ENCODE measurements around the gene CALU.

Gene CALU

GRCh38 chr7:128703609-128704241 lies 35.4 kb upstream of the CALU start:
- no peak overlapping the region for H3K4me3 ChIP-seq (ENCODE audit: low read depth in 1 of 5, low read length in 5 of 5)
- peaks cover 0 to 5% (median 3%) of the 10 kb centered on the region in 5 donors for H3K4me1 ChIP-seq (ENCODE audit: control insufficient read depth in 5 of 5, insufficient read depth in 5 of 5, low read length in 5 of 5)
- H3K27ac ChIP-seq (ENCODE audit: low read depth, low read length): no peak overlapping the region
- peaks cover 0 to 13% (median 2%) of the 10 kb centered on the region in 5 donors for H3K27me3 ChIP-seq (ENCODE audit: control insufficient read depth in 5 of 5, insufficient read depth in 4 of 5, low read length in 5 of 5)
- H3K9me3 ChIP-seq (ENCODE audit: control insufficient read depth in 5 of 5, low read length in 5 of 5): no peaks in the 10 kb centered on the region
- no peak overlapping the region for H3K9ac ChIP-seq (ENCODE audit: low read length in 5 of 5)
- H3K36me3 ChIP-seq (ENCODE audit: control insufficient read depth in 5 of 5, insufficient read depth in 5 of 5, low read length in 5 of 5): no peaks in the 10 kb centered on the region

- no peak overlapping the region for H3K9ac ChIP-seq (ENCODE audit: low read length in 5 of 5)
- H3K4me1 ChIP-seq (ENCODE audit: control insufficient read depth in 5 of 5, insufficient read depth in 5 of 5, low read length in 5 of 5): peaks cover 0 to 9% (median 3%) of the 10 kb centered on the region in 5 donors
- no peak overlapping the region for H3K4me3 ChIP-seq (ENCODE audit: low read depth in 1 of 5, low read length in 5 of 5)
- no peaks in the 10 kb centered on the region for H3K9me3 ChIP-seq (ENCODE audit: control insufficient read depth in 5 of 5, low read length in 5 of 5)
- H3K36me3 ChIP-seq (ENCODE audit: control insufficient read depth in 5 of 5, insufficient read depth in 5 of 5, low read length in 5 of 5): no peaks in the 10 kb centered on the region
- peaks cover 0 to 1% (median 0%) of the 10 kb centered on the region in 5 donors for H3K27me3 ChIP-seq (ENCODE audit: control insufficient read depth in 5 of 5, insufficient read depth in 4 of 5, low read length in 5 of 5)
- H3K27ac ChIP-seq (ENCODE audit: low read depth, low read length): no peak overlapping the region
Measured at GRCh38 chr7:128705891-128706333, 33.2 kb upstream of the CALU start.

- Histone ChIP-seq H3K4me1 (ENCODE audit: control insufficient read depth in 5 of 5, insufficient read depth in 5 of 5, low read length in 5 of 5) (peaks cover 0 to 9% (median 3%) of the 10 kb centered on the region in 5 donors), H3K4me3 (ENCODE audit: low read depth in 1 of 5, low read length in 5 of 5) (no peak overlapping the region), H3K9ac (ENCODE audit: low read length in 5 of 5) (no peak overlapping the region)
Measured at GRCh38 chr7:128707752-128708151, 31.4 kb upstream of the CALU start.

GRCh38 chr7:128708235-128708634 lies 30.9 kb upstream of the CALU start:
- Histone ChIP-seq H3K4me3 (ENCODE audit: low read depth in 1 of 5, low read length in 5 of 5) (no peak overlapping the region), H3K27me3 (ENCODE audit: control insufficient read depth in 5 of 5, insufficient read depth in 4 of 5, low read length in 5 of 5) (no peaks in the 10 kb centered on the region), H3K27ac (ENCODE audit: low read depth, low read length) (no peak overlapping the region), H3K9me3 (ENCODE audit: control insufficient read depth in 5 of 5, low read length in 5 of 5) (peaks cover 0 to 3% (median 0%) of the 10 kb centered on the region in 5 donors), H3K4me1 (ENCODE audit: control insufficient read depth in 5 of 5, insufficient read depth in 5 of 5, low read length in 5 of 5) (peaks cover 0 to 9% (median 3%) of the 10 kb centered on the region in 5 donors), H3K36me3 (ENCODE audit: control insufficient read depth in 5 of 5, insufficient read depth in 5 of 5, low read length in 5 of 5) (no peaks in the 10 kb centered on the region), H3K9ac (ENCODE audit: low read length in 5 of 5) (no peak overlapping the region)

More at GRCh38 chr7:128707752-128708151, 31.4 kb upstream of the CALU start:
- H3K9me3 ChIP-seq (ENCODE audit: control insufficient read depth in 5 of 5, low read length in 5 of 5): peaks cover 0 to 3% (median 0%) of the 10 kb centered on the region in 5 donors
- no peak overlapping the region for H3K27ac ChIP-seq (ENCODE audit: low read depth, low read length)
- H3K27me3 ChIP-seq (ENCODE audit: control insufficient read depth in 5 of 5, insufficient read depth in 4 of 5, low read length in 5 of 5): no peaks in the 10 kb centered on the region
- no peaks in the 10 kb centered on the region for H3K36me3 ChIP-seq (ENCODE audit: control insufficient read depth in 5 of 5, insufficient read depth in 5 of 5, low read length in 5 of 5)

GRCh38 chr7:128708824-128709223 lies 30.3 kb upstream of the CALU start:
- peaks cover 0 to 6% (median under 1%) of the 10 kb centered on the region in 5 donors for H3K4me1 ChIP-seq (ENCODE audit: control insufficient read depth in 5 of 5, insufficient read depth in 5 of 5, low read length in 5 of 5)
- no peak overlapping the region for H3K4me3 ChIP-seq (ENCODE audit: low read depth in 1 of 5, low read length in 5 of 5)
- no peak overlapping the region for H3K27ac ChIP-seq (ENCODE audit: low read depth, low read length)
- H3K27me3 ChIP-seq (ENCODE audit: control insufficient read depth in 5 of 5, insufficient read depth in 4 of 5, low read length in 5 of 5): no peaks in the 10 kb centered on the region
- peaks cover 0 to 3% (median 0%) of the 10 kb centered on the region in 5 donors for H3K9me3 ChIP-seq (ENCODE audit: control insufficient read depth in 5 of 5, low read length in 5 of 5)
- no peak overlapping the region for H3K9ac ChIP-seq (ENCODE audit: low read length in 5 of 5)
- no peaks in the 10 kb centered on the region for H3K36me3 ChIP-seq (ENCODE audit: control insufficient read depth in 5 of 5, insufficient read depth in 5 of 5, low read length in 5 of 5)

GRCh38 chr7:128710481-128710880 lies 28.7 kb upstream of the CALU start:
- Histone ChIP-seq H3K9me3 (ENCODE audit: control insufficient read depth in 5 of 5, low read length in 5 of 5) (peaks cover 0 to 3% (median 0%) of the 10 kb centered on the region in 5 donors), H3K4me1 (ENCODE audit: control insufficient read depth in 5 of 5, insufficient read depth in 5 of 5, low read length in 5 of 5) (peaks cover 0 to 5% (median 0%) of the 10 kb centered on the region in 5 donors), H3K27ac (ENCODE audit: low read depth, low read length) (no peak overlapping the region), H3K9ac (ENCODE audit: low read length in 5 of 5) (no peak overlapping the region), H3K4me3 (ENCODE audit: low read depth in 1 of 5, low read length in 5 of 5) (no peak overlapping the region), H3K27me3 (ENCODE audit: control insufficient read depth in 5 of 5, insufficient read depth in 4 of 5, low read length in 5 of 5) (no peaks in the 10 kb centered on the region), H3K36me3 (ENCODE audit: control insufficient read depth in 5 of 5, insufficient read depth in 5 of 5, low read length in 5 of 5) (no peaks in the 10 kb centered on the region)

GRCh38 chr7:128713794-128714193 lies 25.4 kb upstream of the CALU start:
- H3K4me3 ChIP-seq (ENCODE audit: low read depth in 1 of 5, low read length in 5 of 5): no peak overlapping the region
- H3K4me1 ChIP-seq (ENCODE audit: control insufficient read depth in 5 of 5, insufficient read depth in 5 of 5, low read length in 5 of 5): peaks cover 0 to 5% (median 0%) of the 10 kb centered on the region in 5 donors
- H3K9ac ChIP-seq (ENCODE audit: low read length in 5 of 5): no peak overlapping the region
- peaks cover 0 to 3% (median 0%) of the 10 kb centered on the region in 5 donors for H3K9me3 ChIP-seq (ENCODE audit: control insufficient read depth in 5 of 5, low read length in 5 of 5)
- no peak overlapping the region for H3K27ac ChIP-seq (ENCODE audit: low read depth, low read length)
- no peaks in the 10 kb centered on the region for H3K27me3 ChIP-seq (ENCODE audit: control insufficient read depth in 5 of 5, insufficient read depth in 4 of 5, low read length in 5 of 5)
- H3K36me3 ChIP-seq (ENCODE audit: control insufficient read depth in 5 of 5, insufficient read depth in 5 of 5, low read length in 5 of 5): no peaks in the 10 kb centered on the region

- no peaks in the 10 kb centered on the region for H3K27me3 ChIP-seq (ENCODE audit: control insufficient read depth in 5 of 5, insufficient read depth in 4 of 5, low read length in 5 of 5)
- no peak overlapping the region for H3K9ac ChIP-seq (ENCODE audit: low read length in 5 of 5)
- no peak overlapping the region for H3K27ac ChIP-seq (ENCODE audit: low read depth, low read length)
- H3K4me3 ChIP-seq (ENCODE audit: low read depth in 1 of 5, low read length in 5 of 5): no peak overlapping the region
- H3K9me3 ChIP-seq (ENCODE audit: control insufficient read depth in 5 of 5, low read length in 5 of 5): peaks cover 0 to 3% (median 0%) of the 10 kb centered on the region in 5 donors
- no peaks in the 10 kb centered on the region for H3K36me3 ChIP-seq (ENCODE audit: control insufficient read depth in 5 of 5, insufficient read depth in 5 of 5, low read length in 5 of 5)
- H3K4me1 ChIP-seq (ENCODE audit: control insufficient read depth in 5 of 5, insufficient read depth in 5 of 5, low read length in 5 of 5): peaks cover 0 to 5% (median 0%) of the 10 kb centered on the region in 5 donors
Measured at GRCh38 chr7:128714701-128715495, 24.3 kb upstream of the CALU start.

GRCh38 chr7:128718967-128719642 lies 20.1 kb upstream of the CALU start:
- Histone ChIP-seq H3K27ac (ENCODE audit: low read depth, low read length) (no peak overlapping the region), H3K4me3 (ENCODE audit: low read depth in 1 of 5, low read length in 5 of 5) (no peak overlapping the region)

More at GRCh38 chr7:128718967-128719642, 20.1 kb upstream of the CALU start:
- no peaks in the 10 kb centered on the region for H3K36me3 ChIP-seq (ENCODE audit: control insufficient read depth in 5 of 5, insufficient read depth in 5 of 5, low read length in 5 of 5)
- H3K4me1 ChIP-seq (ENCODE audit: control insufficient read depth in 5 of 5, insufficient read depth in 5 of 5, low read length in 5 of 5): peaks cover 0 to 5% (median 0%) of the 10 kb centered on the region in 5 donors
- no peaks in the 10 kb centered on the region for H3K9me3 ChIP-seq (ENCODE audit: control insufficient read depth in 5 of 5, low read length in 5 of 5)
- peaks cover 0 to under 1% (median 0%) of the 10 kb centered on the region in 5 donors for H3K27me3 ChIP-seq (ENCODE audit: control insufficient read depth in 5 of 5, insufficient read depth in 4 of 5, low read length in 5 of 5)
- H3K9ac ChIP-seq (ENCODE audit: low read length in 5 of 5): no peak overlapping the region

Measured in subcutaneous abdominal adipose tissue (tissue), 5 donors.